Loucy (cell line): Measurements from ENCODE around the gene PTRHD1.

ENCODE experiments used
- H2AFZ ChIP-seq: fragments of 200-600 bp; sonication (generic); 2 replicates; pipeline ENCODE4 v1.6.0; 2016; ENCODE audit warnings: antibody characterized with exemption, mild to moderate bottlenecking, low read length, moderate library complexity
- H3F3A ChIP-seq: fragments of 200-600 bp; 2 replicates; pipeline ENCODE4 v1.6.0; 2016; ENCODE audit warnings: antibody characterized with exemption, low read depth, mild to moderate bottlenecking
- H3K27me3 ChIP-seq: fragments of 200-600 bp; sonication (generic); 2 replicates; pipeline ENCODE4 v1.6.1; 2014; ENCODE audit warnings: low read length, mild to moderate bottlenecking; ENCODE audit not compliant: insufficient read depth, poor library complexity, severe bottlenecking
- H3K36me3 ChIP-seq: fragments of 200-600 bp; sonication (generic); 2 replicates; pipeline ENCODE4 v1.6.1; 2016; ENCODE audit warnings: low read length; ENCODE audit not compliant: insufficient read depth
- H3K4me1 ChIP-seq: fragments of 200-600 bp; sonication (generic); 2 replicates; pipeline ENCODE4 v1.5.1; 2014; ENCODE audit warnings: low read length, mild to moderate bottlenecking; ENCODE audit not compliant: insufficient read depth, poor library complexity, severe bottlenecking
- H3K4me2 ChIP-seq: fragments of 200-600 bp; sonication (generic); 2 replicates; pipeline ENCODE4 v1.6.0; 2014; ENCODE audit warnings: antibody characterized with exemption, low read length, low read depth, mild to moderate bottlenecking; ENCODE audit not compliant: poor library complexity, severe bottlenecking
- H3K4me3 ChIP-seq: fragments of 200-600 bp; sonication (generic); 2 replicates; pipeline ENCODE4 v1.5.1; 2014; ENCODE audit warnings: low read length, mild to moderate bottlenecking, mixed read lengths; ENCODE audit not compliant: poor library complexity, severe bottlenecking
- H3K79me2 ChIP-seq: fragments of 200-600 bp; sonication (generic); 2 replicates; pipeline ENCODE4 v1.6.1; 2014; ENCODE audit warnings: low read length; ENCODE audit not compliant: insufficient read depth
- H3K9ac ChIP-seq: fragments of 200-600 bp; sonication (generic); 2 replicates; pipeline ENCODE4 v1.6.0; 2014; ENCODE audit warnings: mild to moderate bottlenecking, low read depth, low read length, moderate library complexity; ENCODE audit not compliant: poor library complexity, severe bottlenecking
- H3K9me2 ChIP-seq: fragments of 200-600 bp; sonication (generic); replicated peaks from 2 replicates; pipeline ENCODE4 v1.6.1; 2016; ENCODE audit warnings: low read depth, low read length, mixed read lengths
- H3K9me3 ChIP-seq: fragments of 200-600 bp; sonication (generic); 2 replicates; pipeline ENCODE4 v1.6.1; 2014; ENCODE audit warnings: mild to moderate bottlenecking, antibody characterized with exemption, low read length, low read depth; ENCODE audit not compliant: insufficient read depth
- H4K20me1 ChIP-seq: fragments of 200-600 bp; sonication (generic); 2 replicates; pipeline ENCODE4 v1.6.0; 2014; ENCODE audit warnings: antibody characterized with exemption, low read length, mild to moderate bottlenecking; ENCODE audit not compliant: insufficient read depth, poor library complexity, severe bottlenecking
- EZH2phosphoT487 ChIP-seq: fragments of 200-600 bp; IDR thresholded peaks from 2 replicates; pipeline ENCODE4 v1.6.1; 2018; ENCODE audit warnings: antibody characterized with exemption, mild to moderate bottlenecking, moderate library complexity, borderline replicate concordance
- TF ChIP-seq, protein P1 (sequence below): fragments of 200-600 bp; sonication (generic); conservative IDR thresholded peaks from 2 replicates; pipeline ENCODE4 v1.5.1; 2014; ENCODE audit warnings: mild to moderate bottlenecking, antibody characterized with exemption, low read length

PTRHD1 gene

DNA sequence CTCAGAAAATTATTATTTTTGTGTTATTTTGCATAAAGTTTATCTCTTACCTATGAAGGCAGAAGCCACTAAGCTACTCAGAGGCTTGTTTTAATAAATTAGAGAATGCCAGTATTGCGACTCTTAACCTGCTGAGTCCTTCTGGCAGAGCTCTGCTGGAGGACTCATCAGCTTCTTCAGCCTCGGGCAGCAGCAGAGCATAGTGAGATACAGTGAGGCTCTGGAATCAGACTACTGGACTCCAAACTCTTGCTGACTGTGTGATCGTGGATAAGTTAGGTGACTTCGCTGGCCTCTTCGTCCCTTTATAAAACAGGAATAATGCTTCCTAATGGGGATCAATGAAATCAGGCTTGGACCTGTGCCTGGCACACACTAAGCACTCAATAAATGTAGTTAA, 1.7 kb downstream of the PTRHD1 start:
- Histone ChIP-seq H3K9me3 (no peaks in the 10 kb centered on the region), H4K20me1 (peaks cover 9% of the 10 kb centered on the region), H3F3A (no peaks in the 10 kb centered on the region), H3K4me3 (peak overlapping the region; percentile 91), H3K36me3 (no peaks in the 10 kb centered on the region), H3K4me2 (peak overlapping the region; percentile 91), H3K27me3 (no peaks in the 10 kb centered on the region), H3K79me2 (peaks cover 32% of the 10 kb centered on the region), H3K4me1 (peaks cover 36% of the 10 kb centered on the region), H2AFZ (no peak overlapping the region), H3K9ac (peak overlapping the region; percentile 90), H3K9me2 (no peaks in the 10 kb centered on the region)
- TF ChIP-seq, protein P1, sequence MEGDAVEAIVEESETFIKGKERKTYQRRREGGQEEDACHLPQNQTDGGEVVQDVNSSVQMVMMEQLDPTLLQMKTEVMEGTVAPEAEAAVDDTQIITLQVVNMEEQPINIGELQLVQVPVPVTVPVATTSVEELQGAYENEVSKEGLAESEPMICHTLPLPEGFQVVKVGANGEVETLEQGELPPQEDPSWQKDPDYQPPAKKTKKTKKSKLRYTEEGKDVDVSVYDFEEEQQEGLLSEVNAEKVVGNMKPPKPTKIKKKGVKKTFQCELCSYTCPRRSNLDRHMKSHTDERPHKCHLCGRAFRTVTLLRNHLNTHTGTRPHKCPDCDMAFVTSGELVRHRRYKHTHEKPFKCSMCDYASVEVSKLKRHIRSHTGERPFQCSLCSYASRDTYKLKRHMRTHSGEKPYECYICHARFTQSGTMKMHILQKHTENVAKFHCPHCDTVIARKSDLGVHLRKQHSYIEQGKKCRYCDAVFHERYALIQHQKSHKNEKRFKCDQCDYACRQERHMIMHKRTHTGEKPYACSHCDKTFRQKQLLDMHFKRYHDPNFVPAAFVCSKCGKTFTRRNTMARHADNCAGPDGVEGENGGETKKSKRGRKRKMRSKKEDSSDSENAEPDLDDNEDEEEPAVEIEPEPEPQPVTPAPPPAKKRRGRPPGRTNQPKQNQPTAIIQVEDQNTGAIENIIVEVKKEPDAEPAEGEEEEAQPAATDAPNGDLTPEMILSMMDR, result no peak
- no peak for TF ChIP-seq EZH2phosphoT487

DNA sequence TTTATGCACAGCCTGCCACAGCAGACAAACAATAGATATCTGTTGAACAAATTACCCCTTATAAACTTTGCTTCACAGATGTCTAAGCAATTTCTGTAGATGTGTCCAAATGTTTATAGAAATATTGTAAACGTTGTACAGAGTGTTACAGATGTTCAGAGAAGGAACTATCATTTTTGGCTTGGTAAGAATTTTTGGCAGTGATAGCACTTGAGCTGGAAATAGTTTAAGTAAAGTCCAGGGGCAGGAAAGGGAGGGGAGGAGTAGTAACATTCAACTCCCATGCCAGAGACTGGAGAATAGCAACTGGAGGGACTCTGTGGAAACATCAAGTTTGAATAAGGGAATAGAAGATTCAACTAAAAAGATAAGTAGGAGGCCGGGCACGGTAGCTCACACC, 4.4 kb downstream of the PTRHD1 start:
- no peak overlapping the region for H3K9ac ChIP-seq
- H4K20me1 ChIP-seq, result no peaks in the 10 kb centered on the region
- H3K4me3 ChIP-seq, result no peak overlapping the region

DNA sequence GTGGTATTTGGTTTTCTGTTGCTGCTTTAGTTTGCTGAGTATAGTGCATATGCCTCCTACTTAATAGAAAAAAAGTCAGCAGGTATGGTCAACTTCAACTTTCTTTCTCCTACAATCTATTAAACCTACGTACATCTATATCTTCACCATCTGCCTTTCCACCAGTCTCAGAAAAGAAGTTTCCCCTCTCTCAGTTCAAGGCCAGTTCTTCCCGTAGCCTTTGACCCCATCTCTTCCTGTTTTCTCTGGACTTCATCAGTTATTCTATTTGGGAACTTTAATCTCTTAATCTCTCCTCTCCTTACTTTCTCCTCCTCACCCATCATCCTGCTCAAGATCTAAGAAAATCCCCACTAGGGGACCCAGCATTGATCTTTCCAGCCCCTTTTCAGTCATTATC, 5.7 kb downstream of the PTRHD1 start:
- Histone ChIP-seq H3K79me2 (no peaks in the 10 kb centered on the region), H3K4me2 (no peak overlapping the region), H3F3A (no peaks in the 10 kb centered on the region), H2AFZ (no peak overlapping the region), H3K27me3 (no peaks in the 10 kb centered on the region), H3K36me3 (no peaks in the 10 kb centered on the region), H3K9me2 (no peaks in the 10 kb centered on the region), H3K4me3 (no peak overlapping the region), H3K9ac (no peak overlapping the region), H4K20me1 (no peaks in the 10 kb centered on the region), H3K9me3 (no peaks in the 10 kb centered on the region), H3K4me1 (peaks cover 25% of the 10 kb centered on the region)
- TF ChIP-seq, protein P1, result no peak
- no peak for TF ChIP-seq EZH2phosphoT487

More for the DNA sequence above, 4.4 kb downstream of the PTRHD1 start:
- Histone ChIP-seq H3K79me2 (peaks cover 6% of the 10 kb centered on the region), H3K4me2 (no peak overlapping the region), H3K27me3 (no peaks in the 10 kb centered on the region), H3K4me1 (peaks cover 27% of the 10 kb centered on the region), H3K9me3 (no peaks in the 10 kb centered on the region), H3K36me3 (no peaks in the 10 kb centered on the region), H2AFZ (no peak overlapping the region), H3K9me2 (no peaks in the 10 kb centered on the region), H3F3A (no peaks in the 10 kb centered on the region)
- TF ChIP-seq, protein P1, result no peak
- TF ChIP-seq EZH2phosphoT487, result no peak
